PFSK-1 (cell line): ENCODE data around the gene LGALS14.

Experiments
- FOXP2 ChIP-seq: optimal IDR thresholded peaks from 2 replicates; pipeline ENCODE3; 2011; ENCODE audit warnings: borderline replicate concordance, control low read depth, inconsistent platforms; ENCODE audit not compliant: insufficient read depth; ENCODE audit errors: extremely low read length, extremely low read depth
- POLR2AphosphoS5 ChIP-seq: IDR thresholded peaks from 2 replicates; pipeline ENCODE4 v1.6.1; 2012; ENCODE audit warnings: low read depth, mild to moderate bottlenecking, control low read depth, low read length, moderate library complexity
- REST ChIP-seq, 2 experiments: IDR thresholded peaks; 2 replicates each; pipeline versions ENCODE4 v1.6.1 to v1.8.0; 2011 to 2012; ENCODE audit warnings: low read depth in 2 of 2, low read length in 2 of 2, control low read depth in 1 of 2, inconsistent platforms in 1 of 2, mild to moderate bottlenecking in 1 of 2, moderate library complexity in 1 of 2; ENCODE audit not compliant: insufficient read depth in 1 of 2
- SIN3A ChIP-seq: IDR thresholded peaks from 2 replicates; pipeline ENCODE4 v1.6.1; 2012; ENCODE audit warnings: mild to moderate bottlenecking, low read length, moderate library complexity, borderline replicate concordance; ENCODE audit not compliant: insufficient read depth
- TAF1 ChIP-seq: IDR thresholded peaks from 2 replicates; pipeline ENCODE4 v1.6.1; 2012; ENCODE audit warnings: low read length, control low read depth, borderline replicate concordance; ENCODE audit not compliant: insufficient read depth

The LGALS14 gene

GRCh38 chr19:39736088-39736487 lies 31.8 kb downstream of the LGALS14 start:
- TF ChIP-seq SIN3A (no peak), FOXP2 (no peak), REST (IDR thresholded peaks at IDR 0.05; ENCODE audit: insufficient read depth in 1 of 2, low read depth in 2 of 2, low read length in 2 of 2) (no peak)

- no peak for TF ChIP-seq REST (IDR thresholded peaks at IDR 0.05; ENCODE audit: insufficient read depth in 1 of 2, low read depth in 2 of 2, low read length in 2 of 2)
- no peak for TF ChIP-seq POLR2AphosphoS5
- no peak for TF ChIP-seq SIN3A
- no peak for TF ChIP-seq FOXP2
- TF ChIP-seq TAF1: no peak
Measured at GRCh38 chr19:39737351-39737750, 33.1 kb downstream of the LGALS14 start.

DNA sequence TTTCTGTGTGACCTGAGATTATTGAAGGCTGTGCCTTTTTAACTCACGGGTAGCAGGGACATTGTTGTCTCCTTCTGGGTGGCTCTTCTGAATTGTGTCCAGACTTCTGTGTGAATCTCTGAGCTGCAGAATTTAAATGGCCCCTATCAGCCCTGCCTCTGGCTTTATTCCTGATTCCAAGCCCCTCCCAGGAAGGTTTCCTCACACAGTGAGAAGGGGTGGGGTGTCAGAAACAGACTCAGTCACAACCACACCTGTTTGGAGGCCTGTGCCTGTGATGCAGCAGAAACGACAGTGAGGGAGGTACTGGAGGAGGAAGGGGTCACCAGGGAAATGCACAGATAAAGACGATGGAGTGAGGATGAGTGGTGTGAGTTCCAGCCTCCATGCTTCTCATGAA lies 33.6 kb downstream of the LGALS14 start, which contains the start of gene CLC:
Gene CLC, minus strand, starts transcription at position 139 of the 400 bp plus-strand sequence. Its CDS starts 77 bp downstream, at position 62.
- no peak for TF ChIP-seq REST (IDR thresholded peaks at IDR 0.05; ENCODE audit: insufficient read depth in 1 of 2, low read depth in 2 of 2, low read length in 2 of 2)
- TF ChIP-seq POLR2AphosphoS5: no peak
- TF ChIP-seq FOXP2: no peak
- TF ChIP-seq SIN3A: no peak
- TF ChIP-seq TAF1: no peak

DNA sequence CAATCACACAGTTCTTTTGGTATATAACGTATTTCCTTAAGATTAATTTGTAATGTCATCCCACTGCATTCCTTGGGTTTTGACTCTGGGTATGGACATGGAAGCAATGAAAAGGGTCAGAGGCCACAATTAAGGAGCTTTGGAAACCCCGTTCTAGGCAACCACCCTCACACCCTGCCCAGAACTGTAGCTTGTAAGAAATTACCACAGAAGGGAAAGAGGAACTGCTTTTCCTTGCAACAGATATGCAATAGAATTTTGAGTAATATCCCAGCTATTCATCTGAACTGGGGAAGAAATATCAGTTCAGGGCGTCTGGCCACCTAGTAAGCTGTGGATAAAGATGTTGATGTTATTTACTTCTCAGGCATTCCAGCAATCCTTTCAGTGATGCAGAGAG lies 34.5 kb downstream of the LGALS14 start:
- TF ChIP-seq REST (IDR thresholded peaks at IDR 0.05; ENCODE audit: insufficient read depth in 1 of 2, low read depth in 2 of 2, low read length in 2 of 2): no peak
- no peak for TF ChIP-seq POLR2AphosphoS5
- no peak for TF ChIP-seq TAF1
- TF ChIP-seq FOXP2: no peak
- TF ChIP-seq SIN3A: no peak

DNA sequence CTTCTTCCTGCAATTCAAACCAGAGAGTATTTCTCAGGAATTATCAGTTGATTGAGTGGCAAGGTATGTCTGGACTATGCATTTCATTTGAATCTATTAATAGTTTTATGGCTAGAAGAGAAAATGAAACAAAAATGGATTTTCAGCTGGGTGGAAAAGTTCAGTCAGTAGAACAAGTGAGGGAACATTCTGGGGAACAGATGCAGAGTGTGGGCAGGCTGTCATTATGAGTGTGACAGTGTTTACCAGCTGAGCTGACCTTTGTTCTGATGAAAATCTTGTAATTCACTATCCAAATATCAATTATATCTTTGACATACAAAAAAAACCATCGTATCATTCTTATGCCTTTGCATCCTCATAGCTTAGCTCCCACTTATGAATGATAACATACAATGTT lies 36.1 kb downstream of the LGALS14 start:
- no peak for TF ChIP-seq FOXP2
- TF ChIP-seq SIN3A: no peak
- no peak for TF ChIP-seq REST (IDR thresholded peaks at IDR 0.05; ENCODE audit: insufficient read depth in 1 of 2, low read depth in 2 of 2, low read length in 2 of 2)
- TF ChIP-seq TAF1: no peak
- no peak for TF ChIP-seq POLR2AphosphoS5
